ENCODE results near the gene SNX21.

DNA sequence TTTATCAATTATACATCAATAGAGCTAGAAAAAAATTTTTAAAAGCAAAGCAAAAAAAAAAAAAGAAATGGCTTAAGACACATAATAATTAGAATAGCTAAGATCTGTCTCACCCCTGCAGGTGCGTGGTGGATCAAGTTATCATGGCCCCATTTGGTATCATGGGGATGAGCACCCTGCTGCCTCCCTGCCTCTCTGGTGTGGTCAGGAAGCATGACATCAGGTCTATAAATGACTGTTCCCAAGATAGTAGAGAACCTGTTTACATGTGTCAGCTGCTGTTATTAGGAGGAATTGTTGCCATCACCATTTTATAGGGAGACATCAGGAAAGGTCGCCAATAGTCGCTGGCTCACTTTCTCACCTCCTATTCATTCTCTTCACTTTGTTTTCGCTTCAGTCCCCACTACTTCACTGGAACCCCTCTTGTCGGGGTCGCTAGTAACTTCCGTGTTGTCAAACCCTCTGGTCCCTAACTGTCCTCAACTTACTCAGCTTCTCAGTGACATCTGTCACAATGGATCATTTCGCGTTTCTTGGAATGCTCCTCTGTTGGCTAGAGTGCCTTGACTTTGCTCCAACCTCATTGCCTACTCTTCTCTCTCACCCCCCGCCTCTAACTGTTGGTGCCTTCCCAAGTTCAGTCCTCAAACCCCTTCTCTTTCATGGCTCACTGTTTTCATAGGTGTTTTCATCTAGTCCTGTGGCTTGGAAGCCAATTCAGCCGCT lies 37.1 kb upstream of the SNX21 start:
- TF ChIP-seq, protein P1, sequence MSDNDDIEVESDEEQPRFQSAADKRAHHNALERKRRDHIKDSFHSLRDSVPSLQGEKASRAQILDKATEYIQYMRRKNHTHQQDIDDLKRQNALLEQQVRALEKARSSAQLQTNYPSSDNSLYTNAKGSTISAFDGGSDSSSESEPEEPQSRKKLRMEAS (IDR thresholded peaks at IDR 0.05; ENCODE audit: low read depth, low read length): no peak
- TF ChIP-seq, protein P2, sequence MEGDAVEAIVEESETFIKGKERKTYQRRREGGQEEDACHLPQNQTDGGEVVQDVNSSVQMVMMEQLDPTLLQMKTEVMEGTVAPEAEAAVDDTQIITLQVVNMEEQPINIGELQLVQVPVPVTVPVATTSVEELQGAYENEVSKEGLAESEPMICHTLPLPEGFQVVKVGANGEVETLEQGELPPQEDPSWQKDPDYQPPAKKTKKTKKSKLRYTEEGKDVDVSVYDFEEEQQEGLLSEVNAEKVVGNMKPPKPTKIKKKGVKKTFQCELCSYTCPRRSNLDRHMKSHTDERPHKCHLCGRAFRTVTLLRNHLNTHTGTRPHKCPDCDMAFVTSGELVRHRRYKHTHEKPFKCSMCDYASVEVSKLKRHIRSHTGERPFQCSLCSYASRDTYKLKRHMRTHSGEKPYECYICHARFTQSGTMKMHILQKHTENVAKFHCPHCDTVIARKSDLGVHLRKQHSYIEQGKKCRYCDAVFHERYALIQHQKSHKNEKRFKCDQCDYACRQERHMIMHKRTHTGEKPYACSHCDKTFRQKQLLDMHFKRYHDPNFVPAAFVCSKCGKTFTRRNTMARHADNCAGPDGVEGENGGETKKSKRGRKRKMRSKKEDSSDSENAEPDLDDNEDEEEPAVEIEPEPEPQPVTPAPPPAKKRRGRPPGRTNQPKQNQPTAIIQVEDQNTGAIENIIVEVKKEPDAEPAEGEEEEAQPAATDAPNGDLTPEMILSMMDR (IDR thresholded peaks at IDR 0.05; ENCODE audit: low read depth, low read length): no peak
- TF ChIP-seq POLR2A (IDR thresholded peaks at IDR 0.05; ENCODE audit: extremely low read depth, insufficient read length): no peak

Measured in NB4 (cell line).